OCI-LY3 (cell line): ENCODE results near the gene TNC.

Experiments used
- EZH2phosphoT487 ChIP-seq: fragments of 200-600 bp; shearing (Covaris generic); IDR thresholded peaks from 2 replicates; pipeline ENCODE4 v1.6.1; 2018; ENCODE audit warnings: antibody characterized with exemption, mixed run types, low read depth
- TF ChIP-seq, protein P1 (sequence below): fragments of 200-600, 300-600 bp; sonication (generic); IDR thresholded peaks from 2 replicates; pipeline ENCODE4 v1.5.1; 2014; ENCODE audit warnings: antibody characterized with exemption, low read length, low read depth

- TF ChIP-seq, protein P1, sequence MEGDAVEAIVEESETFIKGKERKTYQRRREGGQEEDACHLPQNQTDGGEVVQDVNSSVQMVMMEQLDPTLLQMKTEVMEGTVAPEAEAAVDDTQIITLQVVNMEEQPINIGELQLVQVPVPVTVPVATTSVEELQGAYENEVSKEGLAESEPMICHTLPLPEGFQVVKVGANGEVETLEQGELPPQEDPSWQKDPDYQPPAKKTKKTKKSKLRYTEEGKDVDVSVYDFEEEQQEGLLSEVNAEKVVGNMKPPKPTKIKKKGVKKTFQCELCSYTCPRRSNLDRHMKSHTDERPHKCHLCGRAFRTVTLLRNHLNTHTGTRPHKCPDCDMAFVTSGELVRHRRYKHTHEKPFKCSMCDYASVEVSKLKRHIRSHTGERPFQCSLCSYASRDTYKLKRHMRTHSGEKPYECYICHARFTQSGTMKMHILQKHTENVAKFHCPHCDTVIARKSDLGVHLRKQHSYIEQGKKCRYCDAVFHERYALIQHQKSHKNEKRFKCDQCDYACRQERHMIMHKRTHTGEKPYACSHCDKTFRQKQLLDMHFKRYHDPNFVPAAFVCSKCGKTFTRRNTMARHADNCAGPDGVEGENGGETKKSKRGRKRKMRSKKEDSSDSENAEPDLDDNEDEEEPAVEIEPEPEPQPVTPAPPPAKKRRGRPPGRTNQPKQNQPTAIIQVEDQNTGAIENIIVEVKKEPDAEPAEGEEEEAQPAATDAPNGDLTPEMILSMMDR = no peak
- TF ChIP-seq EZH2phosphoT487 = no peak
Measured at GRCh38 chr9:115025721-115026120, 92.2 kb downstream of the TNC start.
